HG02798 (cell line): ENCODE data around the gene FKRP.
"Not testable (repeated sequence)": the region's sequence is repeated elsewhere in the genome, so short reads cannot be mapped to it uniquely, and the experiment has no call there.

Experiments used
- ATAC-seq: cut with Tn5 transposase; IDR thresholded peaks from one replicate; pipeline ENCODE4 v1.9.1; 2021; ENCODE audit warnings: mild to moderate bottlenecking; ENCODE audit not compliant: unreplicated experiment, poor library complexity

FKRP gene

GRCh38 chr19:46755077-46755852 is 9.4 kb downstream of the FKRP start:
- no peak for ATAC-seq

- no peak for ATAC-seq
Measured at GRCh38 chr19:46755853-46756543, 10.1 kb downstream of the FKRP start.

GRCh38 chr19:46756544-46756888 is 10.7 kb downstream of the FKRP start:
- ATAC-seq = no peak

GRCh38 chr19:46759206-46759605 is 13.3 kb downstream of the FKRP start:
- no peak for ATAC-seq

- no peak for ATAC-seq
Measured at GRCh38 chr19:46759817-46760333, 14.0 kb downstream of the FKRP start.

GRCh38 chr19:46760363-46760762 is 14.5 kb downstream of the FKRP start:
- ATAC-seq = no peak

- ATAC-seq = not testable (repeated sequence)
Measured at GRCh38 chr19:46760897-46761296, 15.0 kb downstream of the FKRP start.

- no peak for ATAC-seq
Measured at GRCh38 chr19:46761418-46761831, 15.6 kb downstream of the FKRP start.

GRCh38 chr19:46762245-46762890 is 16.5 kb downstream of the FKRP start:
- ATAC-seq = no peak

- no peak for ATAC-seq
Measured at GRCh38 chr19:46764817-46765291, 19.0 kb downstream of the FKRP start.

GRCh38 chr19:46766569-46767317 is 20.9 kb downstream of the FKRP start:
- ATAC-seq = no peak

GRCh38 chr19:46768746-46769145 is 22.9 kb downstream of the FKRP start:
- ATAC-seq = not testable (repeated sequence)

- ATAC-seq = no peak
Measured at GRCh38 chr19:46772170-46773017, 26.5 kb downstream of the FKRP start.

- no peak for ATAC-seq
Measured at GRCh38 chr19:46773018-46773399, 27.2 kb downstream of the FKRP start.

- ATAC-seq = no peak
Measured at GRCh38 chr19:46775642-46776258, 29.9 kb downstream of the FKRP start.

GRCh38 chr19:46776927-46777911 is 31.4 kb downstream of the FKRP start:
- no peak for ATAC-seq

- ATAC-seq = not testable (repeated sequence)
Measured at GRCh38 chr19:46777956-46778645, 32.2 kb downstream of the FKRP start.
